GM15510 (cell line): ENCODE measurements around the gene KCTD10.

ENCODE experiments used
- POLR2A ChIP-seq: IDR thresholded peaks from 3 replicates; pipeline ENCODE4 v1.6.1; 2011; ENCODE audit warnings: borderline replicate concordance; ENCODE audit not compliant: insufficient read length; ENCODE audit errors: extremely low read depth

Gene KCTD10

DNA sequence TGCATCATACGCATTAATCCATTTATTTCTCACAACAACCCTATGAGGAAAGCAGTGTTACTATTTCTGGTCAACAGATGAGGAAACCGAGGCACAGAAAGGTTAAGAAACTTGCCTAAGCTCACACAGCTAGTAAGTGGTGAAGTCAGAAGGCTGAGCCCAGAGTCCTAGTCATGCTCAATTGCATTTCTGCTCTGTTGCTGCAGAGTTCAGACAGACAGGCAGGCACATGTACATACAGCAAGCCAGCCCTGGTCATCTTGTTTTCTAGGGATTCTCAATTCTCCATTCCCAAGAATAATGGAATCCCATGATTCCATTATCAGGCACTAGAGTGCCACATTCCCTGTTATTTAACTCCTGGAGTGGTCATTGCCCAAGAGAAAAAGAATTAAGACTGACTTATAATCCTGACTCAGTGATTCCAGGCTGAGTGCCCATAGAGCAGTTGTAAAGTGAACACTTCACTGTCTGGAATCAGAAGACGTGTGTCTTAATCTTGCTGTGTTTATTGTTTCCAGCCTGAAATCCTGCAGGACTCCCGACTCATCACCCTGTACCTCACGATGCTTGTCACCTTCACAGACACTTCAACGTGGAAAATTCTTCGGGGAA, 11.1 kb upstream of the KCTD10 start:
- TF ChIP-seq POLR2A: no peak

DNA sequence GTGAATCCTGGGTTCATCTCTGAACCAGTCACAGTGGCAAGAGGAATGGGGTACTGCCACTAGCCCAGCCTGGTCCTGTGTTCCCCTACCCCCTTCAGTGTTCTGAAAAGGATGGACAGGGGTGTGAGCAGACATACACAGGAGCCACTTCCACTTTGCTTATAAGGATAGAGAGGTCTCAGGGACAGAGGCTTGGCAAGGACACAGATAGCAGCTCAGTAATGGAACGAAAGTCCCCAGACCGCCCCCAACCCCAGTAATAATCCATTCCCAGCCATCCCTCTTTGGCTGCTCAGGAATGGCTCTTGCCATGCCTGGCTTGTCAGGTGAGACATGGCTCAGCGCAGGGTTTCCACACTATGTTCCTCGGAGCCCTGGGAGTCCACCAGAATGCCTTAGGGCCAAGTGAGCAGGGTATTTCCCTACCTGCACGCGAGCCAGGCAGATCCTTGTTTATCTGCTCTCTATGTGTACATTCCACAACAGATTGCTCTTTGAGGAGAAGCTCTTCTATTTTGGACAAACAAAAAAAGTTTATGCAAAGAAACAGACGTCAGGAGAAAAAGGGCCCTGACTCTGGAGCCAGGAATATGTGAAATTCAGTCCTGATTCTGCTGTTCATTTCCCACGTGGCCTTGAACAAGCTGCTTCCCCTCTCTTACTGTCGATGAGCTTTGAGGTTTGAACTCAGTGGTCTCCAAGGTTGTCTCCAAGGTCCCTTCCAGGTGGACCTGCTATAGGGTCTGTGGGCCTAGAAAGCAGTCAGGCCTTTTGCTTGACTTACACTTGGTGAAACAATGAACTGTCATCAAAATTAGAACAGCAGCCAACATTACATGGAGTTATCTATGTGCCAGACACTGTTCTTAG, 10.3 kb upstream of the KCTD10 start:
- TF ChIP-seq POLR2A: no peak

DNA sequence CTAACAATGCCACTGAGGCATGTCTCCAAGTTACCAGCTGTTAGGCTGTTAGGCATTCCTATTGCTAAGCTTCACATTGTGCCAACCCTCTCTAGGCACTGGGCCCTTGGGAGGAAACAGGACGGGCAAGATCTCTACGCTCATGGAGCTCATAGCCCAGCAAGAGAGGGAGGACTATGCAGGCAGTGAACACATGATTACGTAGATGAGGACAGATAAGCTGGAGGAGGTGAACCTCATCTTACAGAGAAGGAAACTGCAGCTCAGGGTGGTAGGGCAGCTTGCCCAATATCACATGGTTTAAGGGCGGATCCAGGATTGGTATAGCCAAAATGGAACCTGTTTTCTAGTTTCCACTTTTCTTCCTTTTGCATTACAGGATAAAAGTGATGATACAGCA, 8.1 kb upstream of the KCTD10 start:
- no peak for TF ChIP-seq POLR2A

DNA sequence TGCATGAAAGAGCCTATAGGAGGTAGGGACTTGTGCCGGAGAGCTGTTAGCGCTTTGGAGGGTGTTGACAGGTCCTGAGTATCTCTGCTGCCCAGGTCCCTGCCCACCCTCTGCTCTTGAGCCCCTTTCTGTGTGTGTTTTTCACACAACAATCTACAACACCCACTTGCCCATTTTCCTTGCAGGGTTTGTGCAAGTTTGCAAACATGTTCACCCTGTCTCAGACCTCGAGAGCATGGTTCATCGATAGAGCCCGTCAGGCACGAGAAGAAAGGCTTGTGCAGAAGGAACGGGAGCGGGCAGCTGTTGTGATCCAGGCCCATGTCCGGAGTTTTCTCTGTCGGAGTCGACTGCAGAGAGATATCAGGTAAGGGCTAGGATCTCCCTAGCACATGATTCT, 6.2 kb upstream of the KCTD10 start:
- no peak for TF ChIP-seq POLR2A

DNA sequence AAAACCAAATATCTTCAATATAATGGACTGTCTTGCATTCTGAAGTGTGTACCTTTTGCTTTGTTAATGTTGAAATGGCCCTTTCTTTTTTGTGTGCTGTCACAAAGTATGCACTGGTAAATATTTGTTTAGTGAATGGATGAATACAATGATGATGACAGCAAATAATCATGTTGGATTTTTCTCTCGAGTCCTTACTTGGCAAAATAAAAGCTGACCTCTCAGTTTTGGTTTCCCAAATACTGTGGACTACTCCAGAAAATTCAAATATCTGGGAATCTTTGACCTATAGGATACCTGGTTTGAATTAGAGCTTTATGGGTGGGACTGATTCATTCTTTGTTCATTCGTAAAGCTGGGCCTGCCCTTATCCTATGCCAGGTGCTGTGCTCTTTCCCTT, 5.8 kb upstream of the KCTD10 start:
- TF ChIP-seq POLR2A: no peak

DNA sequence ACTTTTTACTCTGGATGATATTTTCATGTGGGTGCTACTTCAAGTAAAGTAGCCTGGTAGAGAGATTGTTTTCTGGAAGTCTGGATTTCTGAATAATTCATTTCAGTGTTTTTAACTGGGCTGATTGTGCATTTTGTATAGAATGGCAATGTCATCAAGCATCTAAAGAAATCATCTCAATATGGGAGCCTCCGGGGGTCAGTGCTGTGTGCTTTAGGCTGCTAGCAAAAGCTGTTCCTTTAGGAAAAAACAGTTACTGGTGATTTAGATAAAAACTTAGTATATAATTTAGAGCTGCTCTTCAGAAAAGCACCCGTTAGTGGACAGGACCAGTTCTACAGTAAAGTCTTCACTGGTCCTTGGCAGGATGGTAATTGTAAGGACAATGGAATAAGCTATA, 5.4 kb upstream of the KCTD10 start:
- no peak for TF ChIP-seq POLR2A

DNA sequence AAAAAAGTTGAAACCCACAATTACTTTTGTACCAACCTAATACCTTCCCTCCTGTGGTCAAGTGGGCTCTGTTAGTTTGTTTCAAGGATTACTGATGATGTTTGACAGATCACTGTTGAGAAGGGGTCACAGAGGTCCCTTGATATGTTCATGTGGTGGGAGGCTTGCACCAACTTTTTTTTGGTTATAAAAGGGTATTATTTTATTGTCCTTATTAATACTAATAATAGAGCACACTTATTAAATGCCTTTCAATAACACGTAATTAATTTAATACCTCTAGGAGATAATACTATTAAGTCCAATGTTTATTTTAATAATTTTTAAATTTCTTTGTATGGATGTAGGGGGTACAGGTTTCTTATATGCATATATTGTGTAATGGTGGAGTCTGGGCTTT, 4.8 kb upstream of the KCTD10 start:
- no peak for TF ChIP-seq POLR2A

DNA sequence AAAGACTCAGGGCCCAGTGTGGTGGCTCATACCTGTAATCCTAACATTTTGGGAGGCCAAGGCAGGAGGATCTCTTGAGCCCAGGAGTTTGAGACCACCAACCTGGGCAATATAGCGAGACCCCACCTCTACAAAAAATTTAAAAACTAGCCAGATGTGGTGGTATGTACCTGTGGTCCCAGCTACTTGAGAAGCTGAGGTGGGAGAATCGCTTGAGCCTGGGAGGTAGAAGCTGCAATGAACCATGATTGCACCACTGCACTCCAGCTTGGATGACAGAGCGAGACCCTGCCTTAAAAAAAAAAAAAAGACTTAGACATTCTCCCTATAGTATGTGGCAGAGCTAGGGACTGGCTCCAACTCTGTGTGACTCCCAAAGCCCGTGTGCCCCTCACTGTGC, 3.3 kb upstream of the KCTD10 start:
- TF ChIP-seq POLR2A: no peak

DNA sequence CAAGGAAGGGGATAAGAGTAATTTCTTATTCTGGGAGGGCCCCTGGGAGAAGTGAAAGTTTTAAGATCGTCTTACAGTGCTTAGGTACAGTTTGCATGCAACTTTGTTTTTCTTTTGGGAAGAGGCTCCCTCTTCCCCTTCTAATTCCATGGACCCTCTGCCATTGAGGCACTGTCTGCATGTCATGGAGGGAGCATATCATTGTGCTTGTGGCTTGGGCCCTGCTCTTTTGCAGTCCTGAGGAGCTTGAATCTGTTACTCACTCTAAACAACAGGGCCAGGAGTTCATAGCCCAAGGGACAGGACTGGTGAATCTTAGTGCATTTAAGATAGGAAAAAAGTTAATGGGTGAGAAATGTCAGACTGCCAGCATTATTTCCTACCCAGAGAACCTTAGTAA, 2.7 kb upstream of the KCTD10 start:
- no peak for TF ChIP-seq POLR2A

DNA sequence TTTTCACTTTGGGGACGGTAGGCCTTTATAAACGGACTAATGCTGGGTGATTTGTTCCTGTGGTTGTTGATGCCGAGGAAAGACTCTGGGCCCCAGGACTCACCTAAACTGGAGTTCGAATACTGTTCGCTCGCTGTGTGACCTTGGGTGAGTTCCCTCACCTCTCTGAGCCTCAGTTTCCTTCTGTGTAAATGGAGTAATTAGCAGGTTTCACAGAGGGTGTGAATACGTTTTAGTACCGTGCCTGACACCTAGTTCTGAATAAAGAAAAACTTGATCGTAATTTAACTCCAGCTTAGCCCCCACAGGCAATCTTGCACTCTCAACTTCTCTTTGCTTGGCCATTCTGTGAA, 839 bp upstream of the KCTD10 start:
- TF ChIP-seq POLR2A: no peak

DNA sequence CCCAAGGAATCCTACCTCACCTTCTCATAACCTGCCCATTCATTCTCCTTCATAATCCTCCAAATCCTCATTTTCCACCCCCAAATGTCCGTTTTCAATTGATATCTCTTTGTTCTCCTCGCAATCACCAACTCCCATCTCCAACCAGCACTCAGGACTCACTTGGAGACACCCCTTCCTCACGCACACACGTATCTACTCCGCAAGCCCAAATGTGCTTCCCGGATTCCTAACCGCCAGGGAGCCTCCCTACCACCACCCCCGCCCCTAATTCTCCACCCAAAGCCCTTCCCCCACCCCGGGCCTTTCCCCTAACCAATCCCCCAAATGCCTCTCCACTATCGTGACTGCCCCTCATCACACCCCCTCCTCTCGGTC, 304 bp downstream of the KCTD10 start:
- no peak for TF ChIP-seq POLR2A

DNA sequence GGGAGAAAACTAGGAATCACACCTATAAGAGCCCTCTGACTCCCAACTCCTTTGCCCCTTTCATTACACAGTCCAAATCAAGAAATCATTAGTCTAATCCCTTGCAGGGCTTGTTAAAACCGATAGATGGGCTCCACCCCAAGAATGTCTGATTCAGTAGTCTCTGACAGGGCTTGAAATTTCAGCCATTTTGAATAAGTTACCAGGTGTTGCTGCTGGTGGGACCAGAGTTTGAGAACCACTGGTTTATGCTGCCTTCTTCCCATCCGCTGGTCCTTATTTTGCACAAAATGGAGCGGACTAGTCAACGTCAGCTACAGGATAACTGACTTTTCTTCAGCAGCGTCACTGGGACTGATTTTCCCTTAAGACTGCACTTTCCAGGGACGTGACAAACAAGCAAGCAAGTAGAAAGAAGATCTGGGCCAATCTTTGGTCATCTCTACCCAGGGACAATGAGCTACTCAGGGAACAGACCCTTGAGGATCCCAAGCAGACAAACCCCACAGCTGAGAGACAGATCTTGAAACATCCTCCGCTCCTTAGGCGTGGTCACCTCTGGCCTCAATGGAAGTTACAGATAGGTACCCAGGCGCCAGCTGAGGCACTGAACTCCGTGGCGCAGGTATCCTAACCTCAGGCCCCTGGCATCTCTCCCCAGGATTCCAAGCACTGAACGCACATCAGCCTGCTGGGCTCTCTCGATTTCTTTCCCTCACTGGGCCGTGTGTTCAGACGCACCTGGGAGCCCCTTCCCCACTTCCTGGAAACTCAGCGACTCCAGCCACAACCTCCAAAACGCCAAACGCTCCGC, 900 bp downstream of the KCTD10 start:
- TF ChIP-seq POLR2A: no peak

DNA sequence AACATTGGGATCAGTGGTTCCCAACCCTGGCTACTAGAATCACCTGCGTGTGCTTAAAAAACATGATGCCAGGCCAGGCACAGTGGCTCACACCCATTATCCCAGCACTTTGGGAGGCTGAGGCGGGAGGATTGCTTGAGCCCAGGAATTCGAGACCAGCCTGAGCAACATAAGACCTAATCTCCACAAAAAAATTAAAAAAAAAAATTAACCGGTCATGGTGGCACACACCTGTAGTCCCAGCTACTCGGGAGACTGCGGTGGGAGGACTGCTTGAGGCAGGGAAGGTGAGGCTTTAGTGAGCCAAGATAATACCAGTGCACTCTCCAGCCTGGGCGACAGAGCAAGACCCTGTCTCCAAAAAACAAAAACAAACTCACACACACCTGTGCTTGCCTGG, 2.0 kb downstream of the KCTD10 start:
- no peak for TF ChIP-seq POLR2A

DNA sequence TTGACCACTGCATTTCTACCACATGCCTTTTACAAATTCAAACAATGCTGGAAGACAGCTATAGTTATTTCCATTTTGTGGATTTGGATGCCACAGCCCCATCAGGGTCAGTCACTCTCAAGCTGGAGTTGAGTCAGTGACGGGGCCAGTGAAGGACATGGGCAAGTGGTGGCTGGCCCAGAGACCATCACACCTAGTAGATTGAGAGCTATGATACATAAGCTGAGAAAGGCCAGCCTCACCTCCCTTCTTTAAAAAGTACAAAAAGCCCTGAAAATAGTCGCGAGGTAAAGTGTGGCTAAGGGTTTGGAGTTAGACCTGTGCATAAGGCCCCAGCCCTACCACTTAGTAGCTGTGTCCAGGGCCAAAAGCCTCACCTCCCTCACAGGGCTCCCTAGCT, 4.1 kb downstream of the KCTD10 start:
- TF ChIP-seq POLR2A: no peak

DNA sequence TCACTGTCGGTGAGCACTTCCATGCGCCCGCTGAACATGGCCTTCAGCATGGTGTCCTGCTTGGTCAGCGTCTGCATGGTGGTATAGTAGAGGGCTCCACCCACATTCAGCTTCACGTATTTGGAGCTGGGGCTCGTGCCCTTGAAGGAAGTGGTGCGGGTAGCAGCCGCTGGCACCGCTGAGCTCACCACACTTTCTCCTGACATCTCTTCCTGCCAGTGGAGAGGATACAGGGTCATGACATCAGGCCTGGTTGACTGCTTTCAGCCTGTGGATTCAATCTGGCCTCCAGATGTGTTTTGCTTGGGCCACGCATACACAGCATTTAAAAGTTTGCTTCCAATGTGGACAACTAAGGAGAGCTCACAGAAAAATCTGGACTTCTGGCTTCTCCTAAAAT, 7.6 kb downstream of the KCTD10 start:
- TF ChIP-seq POLR2A: no peak
